HepG2 (cell line): ENCODE data around the gene EBF4. TPM values are rescaled to one million over a fixed set of nuclear protein-coding genes. Genes with fewer than 3 reads are reported as not detected.

Source experiments
- ATF2 ChIP-seq: sonication (generic); formaldehyde crosslinking; IDR thresholded peaks from 2 replicates; pipeline ENCODE4 v1.4.0; 2020; ENCODE audit warnings: missing genetic modification reagents
- ETS1 ChIP-seq: sonication (generic); formaldehyde crosslinking; IDR thresholded peaks from 2 replicates; pipeline ENCODE4 v1.4.0; 2020; ENCODE audit warnings: missing genetic modification reagents
- GMEB2 ChIP-seq: IDR thresholded peaks from 2 replicates; pipeline ENCODE4 v1.6.1; 2016; ENCODE audit warnings: missing biosample characterization, missing genetic modification reagents, low read depth
- HOXA9 ChIP-seq: sonication (generic); formaldehyde crosslinking; IDR thresholded peaks from 2 replicates; pipeline ENCODE4 v1.8.1; 2022; ENCODE audit warnings: missing genetic modification reagents, mild to moderate bottlenecking, moderate library complexity, borderline replicate concordance
- KDM5B ChIP-seq: sonication (generic); formaldehyde crosslinking; IDR thresholded peaks from 2 replicates; pipeline ENCODE4 v1.4.0; 2020; ENCODE audit warnings: missing genetic modification reagents, mild to moderate bottlenecking, borderline replicate concordance
- KLF12 ChIP-seq: sonication (generic); formaldehyde crosslinking; IDR thresholded peaks from 2 replicates; pipeline ENCODE4 v1.4.0; 2020; ENCODE audit warnings: missing genetic modification reagents, borderline replicate concordance
- MLLT10 ChIP-seq: sonication (generic); formaldehyde crosslinking; IDR thresholded peaks from 2 replicates; pipeline ENCODE4 v1.4.0; 2020; ENCODE audit warnings: missing genetic modification reagents
- PHF20 ChIP-seq: sonication (generic); formaldehyde crosslinking; IDR thresholded peaks from 2 replicates; pipeline ENCODE4 v1.5.0; 2020; ENCODE audit warnings: mild to moderate bottlenecking, missing genetic modification reagents
- POLR2A ChIP-seq, 2 experiments: IDR thresholded peaks; 2 replicates each; pipeline ENCODE4 v1.6.1; 2011; ENCODE audit warnings: low read depth in 2 of 2, low read length in 2 of 2, mild to moderate bottlenecking in 1 of 2, moderate library complexity in 1 of 2; ENCODE audit not compliant: insufficient read depth in 1 of 2
- RAD51 ChIP-seq: fragments of 450-650 bp; IDR thresholded peaks from 2 replicates; pipeline ENCODE4 v1.6.1; 2016; ENCODE audit warnings: borderline replicate concordance
- RBM22 ChIP-seq: fragments of 200-400 bp; formaldehyde crosslinking; optimal IDR thresholded peaks from 2 replicates; pipeline ENCODE3; 2017; ENCODE audit warnings: mild to moderate bottlenecking, low read length, moderate library complexity
- REXO4 ChIP-seq: sonication (generic); formaldehyde crosslinking; IDR thresholded peaks from 2 replicates; pipeline ENCODE4 v1.8.0; 2022; ENCODE audit warnings: missing genetic modification reagents, mild to moderate bottlenecking, borderline replicate concordance
- SMAD3 ChIP-seq: sonication (generic); formaldehyde crosslinking; IDR thresholded peaks from 2 replicates; pipeline ENCODE4 v1.4.0; 2020; ENCODE audit warnings: missing genetic modification reagents
- ZNF101 ChIP-seq: sonication (generic); formaldehyde crosslinking; IDR thresholded peaks from 2 replicates; pipeline ENCODE4 v1.4.0; 2020; ENCODE audit warnings: mild to moderate bottlenecking, low read depth, missing genetic modification reagents, borderline replicate concordance
- ZNF143 ChIP-seq: sonication (generic); formaldehyde crosslinking; IDR thresholded peaks from 2 replicates; pipeline ENCODE4 v1.4.0; 2020; ENCODE audit warnings: missing genetic modification reagents
- ZNF230 ChIP-seq: sonication (generic); formaldehyde crosslinking; IDR thresholded peaks from 2 replicates; pipeline ENCODE4 v1.4.0; 2020; ENCODE audit warnings: mild to moderate bottlenecking, missing genetic modification reagents
- ZNF253 ChIP-seq: sonication (generic); formaldehyde crosslinking; IDR thresholded peaks from 2 replicates; pipeline ENCODE4 v1.8.0; 2022; ENCODE audit warnings: mild to moderate bottlenecking, missing genetic modification reagents, borderline replicate concordance
- ZNF274 ChIP-seq: sonication (generic); formaldehyde crosslinking; IDR thresholded peaks from 2 replicates; pipeline ENCODE4 v1.5.1; 2020; ENCODE audit warnings: mild to moderate bottlenecking, missing genetic modification reagents
- ZNF34 ChIP-seq: sonication (generic); formaldehyde crosslinking; IDR thresholded peaks from 2 replicates; pipeline ENCODE4 v1.4.0; 2020; ENCODE audit warnings: mild to moderate bottlenecking, missing genetic modification reagents, borderline replicate concordance
- ZNF607 ChIP-seq: sonication (generic); formaldehyde crosslinking; IDR thresholded peaks from 2 replicates; pipeline ENCODE4 v1.5.1; 2020; ENCODE audit warnings: missing genetic modification reagents, mild to moderate bottlenecking, borderline replicate concordance
- polyA plus RNA-seq, 8 experiments: library from polyadenylated mRNA; depleted of rRNA in 3 of 8; stranded (reverse) in 7 of 8; unstranded in 1 of 8; fragments of >200 nt; fragmentation: Illumina TruSeq in 4 of 8; extraction: Trizol in 4 of 8; gene quantifications; 2 replicates each; pipeline versions ENCODE4 v1.2.1 to v1.2.3, GENCODE V29; 2011 to 2016; ENCODE audit warnings: low read depth in 4 of 8, missing spikeins in 1 of 8, mixed read lengths in 1 of 8; ENCODE audit not compliant: insufficient read depth in 1 of 8
- total RNA-seq, 5 experiments: library from RNA; depleted of rRNA; stranded (reverse); fragments of >200 nt; fragmentation: Illumina TruSeq; extraction: Trizol; gene quantifications; 2 replicates each; pipeline ENCODE4 v1.2.3, GENCODE V29; 2016; ENCODE audit warnings: low read depth in 1 of 5

EBF4 gene
- total and polyA plus RNA-seq, 2 of the 13 experiments (the other 11 are each of a cell fraction or from before 2014, with no cell fraction given) = 0.84 to 2.2 TPM

GRCh38 chr20:2653556-2654383 lies 38.8 kb upstream of the EBF4 start (continued):
- peak; percentile 29 for TF ChIP-seq RBM22
- no peak for TF ChIP-seq SMAD3 (CRISPR knock-in tag)
- TF ChIP-seq KDM5B (CRISPR knock-in tag) = no peak
- no peak for TF ChIP-seq ETS1 (CRISPR knock-in tag)
- no peak for TF ChIP-seq ZNF101 (CRISPR knock-in tag)
- 0 out of 2 replicates have a peak, but pooled peaks have one; percentile 27 for TF ChIP-seq PHF20 (CRISPR knock-in tag)
- no peak for TF ChIP-seq RAD51
- TF ChIP-seq ATF2 (CRISPR knock-in tag) = no peak
- TF ChIP-seq KLF12 (CRISPR knock-in tag) = no peak
- 0 out of 2 replicates have a peak, but pooled peaks have one; percentile 29 for TF ChIP-seq ZNF143
- no peak; the same call in 1 of the 2 replicates for TF ChIP-seq ZNF274 (CRISPR knock-in tag)
- TF ChIP-seq REXO4 (CRISPR knock-in tag) = no peak
- 0 out of 2 replicates have a peak, but pooled peaks have one; percentile 61 for TF ChIP-seq ZNF607 (CRISPR knock-in tag)
- no peak for TF ChIP-seq MLLT10
- TF ChIP-seq ZNF253 = no peak
- no peak for TF ChIP-seq HOXA9 (CRISPR knock-in tag)
- TF ChIP-seq ZNF230 = no peak
- TF ChIP-seq GMEB2 = no peak
- TF ChIP-seq POLR2A (IDR thresholded peaks at IDR 0.05; ENCODE audit: insufficient read depth in 1 of 2, low read depth in 2 of 2, low read length in 2 of 2) = 0 out of 4 replicates have a peak, but pooled peaks have one; percentile 1 to 29
- TF ChIP-seq ZNF34 (CRISPR knock-in tag) = no peak
